ENCODE results near the gene MAPT. TPM values are rescaled to one million over a fixed set of nuclear protein-coding genes. Genes with fewer than 3 reads are reported as not detected.

The MAPT gene
- total RNA-seq, 1 experiment from 2014 or later = 37.5 TPM

- Histone ChIP-seq H3K4me3 (replicated peaks in 1 of 2; ENCODE audit: low read depth in 1 of 2, low read length in 2 of 2) (no peak overlapping the region), H3K4me2 (ENCODE audit: low read length) (no peak overlapping the region), H3K79me2 (ENCODE audit: insufficient read depth, low read length) (peaks cover 31% of the 10 kb centered on the region; the same call in 1 of the 2 replicates), H3K4me1 (ENCODE audit: control insufficient read depth in 1 of 2, insufficient read depth in 2 of 2, low read length in 2 of 2) (peaks cover 0 to 9% of the 10 kb centered on the region in 2 experiments; a peak in 2 of 4 replicates), H3K27ac (ENCODE audit: low read depth, low read length) (no peak overlapping the region), H3K9me2 (ENCODE audit: insufficient read depth) (no peaks in the 10 kb centered on the region), H3K36me3 (ENCODE audit: control insufficient read depth in 1 of 2, insufficient read depth in 2 of 2, low read length in 2 of 2) (peaks cover 40 to 57% of the 10 kb centered on the region in 2 experiments), H3K27me3 (ENCODE audit: insufficient read depth, low read length) (no peaks in the 10 kb centered on the region), H3K9me3 (ENCODE audit: control insufficient read depth in 1 of 2, insufficient read depth in 1 of 2, low read depth in 1 of 2, low read length in 2 of 2) (no peaks in the 10 kb centered on the region), H4K20me1 (ENCODE audit: insufficient read depth) (peaks cover 11% of the 10 kb centered on the region; the same call in 1 of the 2 replicates), H3K9ac (ENCODE audit: low read length) (no peak overlapping the region), H2AFZ (ENCODE audit: low read depth, low read length, poor library complexity, severe bottlenecking) (no peak overlapping the region)
- POLR2A ChIA-PET = no interaction called here
- no peak for ATAC-seq
- no peak for DNase-seq (ENCODE audit: low read depth, low spot score)
- TF ChIP-seq REST (IDR thresholded peaks at IDR 0.05; ENCODE audit: low read depth) (no peak), ATF3 (IDR thresholded peaks at IDR 0.05) (no peak), CBX3 (IDR thresholded peaks at IDR 0.05; ENCODE audit: low read depth) (no peak), CEBPB (IDR thresholded peaks at IDR 0.05; ENCODE audit: low read depth) (no peak), FOSL1 (IDR thresholded peaks at IDR 0.05; ENCODE audit: low read depth) (no peak), MAX (IDR thresholded peaks at IDR 0.05) (no peak), POLR2AphosphoS5 (IDR thresholded peaks at IDR 0.05; ENCODE audit: low read depth, low read length) (no peak)
- CTCF ChIA-PET = no interaction called here
- BruUV-seq (replicated peaks) = no TSS peak
- RAD21 ChIA-PET (ENCODE audit: low non-redundant PET in 1 of 2, low total read pairs in 2 of 2, uncharacterized antibody in 2 of 2, unreplicated experiment in 2 of 2) = no interaction called here
- intact Hi-C loops (cut with micrococcal nuclease) = no loop called here
Measured at GRCh38 chr17:46042925-46043324, 148.6 kb downstream of the MAPT start.

Measured in HCT116 (cell line).